ENCODE results near the gene GARIN5B.
A peak's percentile ranks its signal among the peaks of the same experiment; 100 is the strongest.

Gene GARIN5B

GRCh38 chr19:55370305-55370988 lies 7.4 kb upstream of the GARIN5B start, which contains the start of gene IL11:
Gene IL11 (minus strand): TSS chr19:55370463. CDS start chr19:55370310, 153 bp downstream.
- no peak for DNase-seq (ENCODE audit: low spot score)

GRCh38 chr19:55369653-55370304 lies 6.7 kb upstream of the GARIN5B start:
- peak; percentile 93 for DNase-seq (ENCODE audit: low spot score)

- DNase-seq (ENCODE audit: low spot score): peak; percentile 79
Measured at GRCh38 chr19:55368701-55369563, 5.9 kb upstream of the GARIN5B start.

GRCh38 chr19:55368106-55368505 lies 5.0 kb upstream of the GARIN5B start:
- DNase-seq (ENCODE audit: low spot score): no peak

GRCh38 chr19:55366790-55367189 lies 3.7 kb upstream of the GARIN5B start:
- DNase-seq (ENCODE audit: low spot score): no peak

GRCh38 chr19:55365964-55366363 lies 2.9 kb upstream of the GARIN5B start:
- no peak for DNase-seq (ENCODE audit: low spot score)

- no peak for DNase-seq (ENCODE audit: low spot score)
Measured at GRCh38 chr19:55365245-55365644, 2.2 kb upstream of the GARIN5B start.

GRCh38 chr19:55362174-55362989 lies 678 bp downstream of the GARIN5B start:
- no peak for DNase-seq (ENCODE audit: low spot score)

GRCh38 chr19:55360902-55361301 lies 2.2 kb downstream of the GARIN5B start:
- no peak for DNase-seq (ENCODE audit: low spot score)

- DNase-seq (ENCODE audit: low spot score): no peak
Measured at GRCh38 chr19:55358943-55359908, 3.8 kb downstream of the GARIN5B start.

GRCh38 chr19:55358493-55358892 lies 4.6 kb downstream of the GARIN5B start:
- no peak for DNase-seq (ENCODE audit: low spot score)

- peak; percentile 59 for DNase-seq (ENCODE audit: low spot score)
Measured at GRCh38 chr19:55355213-55355821, 7.7 kb downstream of the GARIN5B start.

- DNase-seq (ENCODE audit: low spot score): peak; percentile 70
Measured at GRCh38 chr19:55354698-55355212, 8.3 kb downstream of the GARIN5B start, which contains the start of gene COX6B2. Gene COX6B2 (minus strand): TSS chr19:55354719. CDS start chr19:55354521, 198 bp downstream.

GRCh38 chr19:55353803-55354697 lies 9.0 kb downstream of the GARIN5B start:
- DNase-seq (ENCODE audit: low spot score): peak; percentile 93

GRCh38 chr19:55353356-55353802 lies 9.7 kb downstream of the GARIN5B start:
- DNase-seq (ENCODE audit: low spot score): no peak

GRCh38 chr19:55352549-55353145 lies 10.4 kb downstream of the GARIN5B start:
- DNase-seq (ENCODE audit: low spot score): no peak

- DNase-seq (ENCODE audit: low spot score): no peak
Measured at GRCh38 chr19:55352040-55352439, 11.0 kb downstream of the GARIN5B start.

- no peak for DNase-seq (ENCODE audit: low spot score)
Measured at GRCh38 chr19:55350620-55351315, 12.3 kb downstream of the GARIN5B start.
